Liver (tissue), 9 donors: Measurements from ENCODE around the gene ALDH1B1. TPM values are rescaled to one million over a fixed set of nuclear protein-coding genes. Genes with fewer than 3 reads are reported as not detected.

Experiments used
- DNase-seq: peaks from one replicate; pipeline ENCODE4 v3.0.0-alpha.2; 2017; ENCODE audit warnings: low spot score
- H3K27ac ChIP-seq, 2 donors: one replicate each; pipeline ENCODE4 v1.7.0; 2013; ENCODE audit warnings: inconsistent platforms in 2 of 2, low read length in 2 of 2, control low read depth in 1 of 2, low read depth in 1 of 2, mild to moderate bottlenecking in 1 of 2
- H3K27me3 ChIP-seq, 4 donors: one replicate each; pipeline versions ENCODE4 v1.6.1 to v1.7.0; 2013; ENCODE audit warnings: low read length in 3 of 4, inconsistent platforms in 1 of 4, mild to moderate bottlenecking in 1 of 4, moderate library complexity in 1 of 4; ENCODE audit not compliant: control insufficient read depth in 4 of 4, insufficient read depth in 4 of 4
- H3K36me3 ChIP-seq, 4 donors: one replicate each; pipeline versions ENCODE4 v1.6.1 to v1.7.0; 2013; ENCODE audit warnings: low read length in 3 of 4, mild to moderate bottlenecking in 3 of 4, low read depth in 1 of 4, moderate library complexity in 1 of 4; ENCODE audit not compliant: control insufficient read depth in 4 of 4, insufficient read depth in 3 of 4
- H3K4me1 ChIP-seq, 4 donors: one replicate each; pipeline versions ENCODE4 v1.6.1 to v1.7.0; 2013; ENCODE audit warnings: low read length in 3 of 4, mild to moderate bottlenecking in 3 of 4, moderate library complexity in 1 of 4; ENCODE audit not compliant: control insufficient read depth in 4 of 4, insufficient read depth in 4 of 4
- H3K4me3 ChIP-seq, 3 donors: one replicate each; pipeline versions ENCODE4 v1.6.1 to v1.7.0; 2013; ENCODE audit warnings: low read length in 3 of 3, control low read depth in 1 of 3, low read depth in 1 of 3, mild to moderate bottlenecking in 1 of 3
- H3K9ac ChIP-seq, 2 donors: one replicate each; pipeline ENCODE4 v1.7.0; 2013; ENCODE audit warnings: low read length in 2 of 2, mild to moderate bottlenecking in 2 of 2, moderate library complexity in 2 of 2, control low read depth in 1 of 2, low read depth in 1 of 2
- H3K9me3 ChIP-seq, 4 donors: one replicate each; pipeline versions ENCODE4 v1.6.1 to v1.7.0; 2013; ENCODE audit warnings: low read length in 3 of 4; ENCODE audit not compliant: control insufficient read depth in 4 of 4
- EGR1 ChIP-seq, 2 donors: IDR thresholded peaks; 2 replicates each; pipeline ENCODE4 v1.6.1; 2016 to 2018; ENCODE audit warnings: antibody characterized with exemption in 2 of 2, low read depth in 2 of 2
- FOXA1 ChIP-seq: IDR thresholded peaks from 2 replicates; pipeline ENCODE4 v1.6.1; 2016; ENCODE audit warnings: antibody characterized with exemption
- FOXA2 ChIP-seq: IDR thresholded peaks from 2 replicates; pipeline ENCODE4 v1.6.1; 2016; ENCODE audit warnings: antibody characterized with exemption
- GABPA ChIP-seq, 2 donors: IDR thresholded peaks in 1 of 2; conservative IDR thresholded peaks in 1 of 2; 2 replicates each; pipeline ENCODE4 v1.6.1; 2016; ENCODE audit warnings: antibody characterized with exemption in 2 of 2, mild to moderate bottlenecking in 1 of 2, moderate library complexity in 1 of 2
- HNF4G ChIP-seq: IDR thresholded peaks from 2 replicates; pipeline ENCODE4 v1.6.1; 2016; ENCODE audit warnings: antibody characterized with exemption
- JUND ChIP-seq, 2 donors: IDR thresholded peaks; 2 replicates each; pipeline ENCODE4 v1.6.1; 2016; ENCODE audit warnings: antibody characterized with exemption in 2 of 2
- NR2F2 ChIP-seq: IDR thresholded peaks from 2 replicates; pipeline ENCODE4 v1.6.1; 2016; ENCODE audit warnings: antibody characterized with exemption
- RAD21 ChIP-seq, 2 donors: IDR thresholded peaks; 2 replicates each; pipeline ENCODE4 v1.6.1; 2016; ENCODE audit warnings: antibody characterized with exemption in 2 of 2, mild to moderate bottlenecking in 2 of 2
- RXRA ChIP-seq, 2 donors: IDR thresholded peaks; 2 replicates each; pipeline ENCODE4 v1.6.1; 2017 to 2018; ENCODE audit warnings: antibody characterized with exemption in 2 of 2, mild to moderate bottlenecking in 1 of 2
- SP1 ChIP-seq: IDR thresholded peaks from 2 replicates; pipeline ENCODE4 v1.6.1; 2018; ENCODE audit warnings: antibody characterized with exemption, mild to moderate bottlenecking
- YY1 ChIP-seq: IDR thresholded peaks from 2 replicates; pipeline ENCODE4 v1.6.1; 2016; ENCODE audit warnings: antibody characterized with exemption, mild to moderate bottlenecking
- WGBS: extraction: QIAGEN DNeasy Blood & Tissue Kit; methylation state at CpG from one replicate; pipeline ENCODE4 v1.1.7; 2013; 5-methylcytosine and 5-hydroxymethylcytosine counted together
- polyA plus RNA-seq, 2 donors: library from polyadenylated mRNA; stranded (reverse) in 1 of 2; unstranded in 1 of 2; fragments of 200-250 nt in 1 of 2; fragments of >200 nt in 1 of 2; fragmentation: Nextera tagmentation in 1 of 2; extraction: Ambion mirVana in 1 of 2; gene quantifications; one replicate each; pipeline versions ENCODE4 v1.2.1 to v1.2.3, GENCODE V29; 2013 to 2015
- total RNA-seq, 2 donors: library from RNA; depleted of rRNA; stranded (reverse); fragments of >200 nt; gene quantifications; one replicate each; pipeline ENCODE4 v1.2.3, GENCODE V29; 2014
- TF ChIP-seq, protein P1 (sequence below): IDR thresholded peaks from 2 replicates; pipeline ENCODE4 v1.6.1; 2016; ENCODE audit warnings: antibody characterized with exemption
- TF ChIP-seq, protein P2 (sequence below): IDR thresholded peaks from 2 replicates; pipeline ENCODE4 v1.6.1; 2016; ENCODE audit warnings: antibody characterized with exemption
- TF ChIP-seq, protein P3 (sequence below): fragments of 150-350 bp; IDR thresholded peaks from 2 replicates; pipeline ENCODE4 v1.5.1; 2017; ENCODE audit warnings: improper control_type of control experiment, low read depth, low read length; ENCODE audit not compliant: missing input control
- TF ChIP-seq, protein P4 (sequence below): IDR thresholded peaks from 2 replicates; pipeline ENCODE4 v1.6.1; 2016; ENCODE audit warnings: antibody characterized with exemption
- donor health status: healthy.
- donor health status: healthy.
- donor health status: healthy.
- donor health status: healthy.
- donor health status: healthy.

The ALDH1B1 gene
- total and polyA plus RNA-seq, 4 donors: 18.9 to 73.9 (median 52.6) TPM

DNA sequence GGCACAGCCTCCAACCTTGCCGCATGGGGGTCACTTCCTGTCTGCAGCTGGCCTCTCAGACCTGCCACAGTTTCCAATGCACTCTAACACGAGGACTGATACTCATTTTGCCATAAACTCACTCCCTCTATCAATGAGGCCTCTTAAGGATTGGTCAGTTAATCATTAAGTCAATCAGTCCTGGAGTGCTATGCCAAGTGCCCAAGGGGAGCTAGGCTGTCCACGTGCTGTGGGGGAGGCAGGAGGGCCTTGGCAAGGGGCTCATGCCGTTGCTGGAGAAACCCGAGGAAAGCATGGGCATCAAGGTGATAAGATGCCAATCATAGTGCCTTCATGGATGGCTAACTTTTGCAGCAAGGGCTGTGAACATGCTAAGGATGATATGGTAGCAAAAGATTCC, 1.7 kb upstream of the ALDH1B1 start:
- Histone ChIP-seq H3K27me3 (no peaks in the 10 kb centered on the region), H3K4me1 (peaks cover 9 to 82% (median 73%) of the 10 kb centered on the region in 4 donors), H3K9ac (no peak overlapping the region), H3K36me3 (peaks cover under 1 to 2% (median 1%) of the 10 kb centered on the region in 4 donors), H3K27ac (no peak overlapping the region), H3K4me3 (no peak overlapping the region), H3K9me3 (no peaks in the 10 kb centered on the region)
- TF ChIP-seq YY1 (no peak), RXRA (IDR thresholded peaks at IDR 0.05) (peak in 1 of 2 donors; percentile 5)
- TF ChIP-seq, protein P1, sequence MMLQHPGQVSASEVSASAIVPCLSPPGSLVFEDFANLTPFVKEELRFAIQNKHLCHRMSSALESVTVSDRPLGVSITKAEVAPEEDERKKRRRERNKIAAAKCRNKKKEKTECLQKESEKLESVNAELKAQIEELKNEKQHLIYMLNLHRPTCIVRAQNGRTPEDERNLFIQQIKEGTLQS: no peak
- no peak for DNase-seq
- 26% methylated on average over 5 of the region's 5 CpGs for WGBS

DNA sequence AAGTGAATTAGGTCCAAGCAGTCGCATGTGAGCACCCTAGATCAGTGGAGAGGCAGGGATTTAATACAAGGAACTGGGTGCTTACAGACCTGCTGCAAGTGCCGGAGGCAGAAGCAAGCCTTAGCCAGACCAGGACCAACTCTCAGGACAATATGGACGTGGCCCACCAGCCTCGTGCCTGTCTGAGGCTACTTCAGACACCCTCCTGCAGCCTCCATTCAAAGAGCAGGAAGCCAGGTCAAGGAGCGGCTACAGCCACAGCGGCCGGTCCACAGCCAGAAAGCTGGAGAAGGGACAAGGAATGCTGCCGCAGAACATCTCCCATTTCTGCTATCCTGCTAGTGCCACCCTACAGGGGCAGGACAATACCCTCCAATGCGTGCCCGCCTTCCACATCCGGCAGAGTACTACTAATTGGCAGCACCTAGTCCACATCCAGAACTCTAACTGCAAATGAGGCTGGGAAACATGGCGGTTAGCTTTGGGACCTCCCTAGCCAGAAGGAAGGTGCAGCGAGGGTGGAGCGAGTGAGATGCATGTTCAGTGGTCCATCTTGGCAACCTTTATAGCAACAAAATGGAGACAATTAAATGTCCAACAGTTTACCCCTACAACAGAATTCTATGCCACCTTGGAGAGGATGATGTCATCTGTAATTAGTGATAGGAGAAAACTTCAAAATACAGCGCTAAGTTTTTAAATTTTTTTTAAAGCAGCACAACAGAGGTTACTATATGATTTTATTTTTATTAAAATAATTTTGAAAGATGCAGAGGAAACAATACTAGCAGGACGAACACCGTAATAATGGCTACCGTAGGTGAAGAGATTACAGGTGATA, 1.0 kb upstream of the ALDH1B1 start:
- WGBS: 89% methylated on average over 18 of the region's 18 CpGs
- peaks cover 3 to 8% (median 7%) of the 10 kb centered on the region in 4 donors for H3K36me3 ChIP-seq
- no peaks in the 10 kb centered on the region for H3K27me3 ChIP-seq
- H3K27ac ChIP-seq: peak overlapping the region in 1 of 2 donors; percentile 5
- DNase-seq: no peak
- H3K4me1 ChIP-seq: peaks cover 6 to 76% (median 69%) of the 10 kb centered on the region in 4 donors
- H3K9ac ChIP-seq: no peak overlapping the region
- H3K9me3 ChIP-seq: no peaks in the 10 kb centered on the region
- no peak overlapping the region for H3K4me3 ChIP-seq
- TF ChIP-seq, protein P2, sequence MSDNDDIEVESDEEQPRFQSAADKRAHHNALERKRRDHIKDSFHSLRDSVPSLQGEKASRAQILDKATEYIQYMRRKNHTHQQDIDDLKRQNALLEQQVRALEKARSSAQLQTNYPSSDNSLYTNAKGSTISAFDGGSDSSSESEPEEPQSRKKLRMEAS: no peak
- TF ChIP-seq GABPA (IDR thresholded peaks at IDR 0.05 in 1 of 2, conservative IDR thresholded peaks at IDR 0.05 in 1 of 2) (no peak), EGR1 (IDR thresholded peaks at IDR 0.05; ENCODE audit: low read depth in 2 of 2) (no peak), HNF4G (no peak), FOXA1 (no peak)

DNA sequence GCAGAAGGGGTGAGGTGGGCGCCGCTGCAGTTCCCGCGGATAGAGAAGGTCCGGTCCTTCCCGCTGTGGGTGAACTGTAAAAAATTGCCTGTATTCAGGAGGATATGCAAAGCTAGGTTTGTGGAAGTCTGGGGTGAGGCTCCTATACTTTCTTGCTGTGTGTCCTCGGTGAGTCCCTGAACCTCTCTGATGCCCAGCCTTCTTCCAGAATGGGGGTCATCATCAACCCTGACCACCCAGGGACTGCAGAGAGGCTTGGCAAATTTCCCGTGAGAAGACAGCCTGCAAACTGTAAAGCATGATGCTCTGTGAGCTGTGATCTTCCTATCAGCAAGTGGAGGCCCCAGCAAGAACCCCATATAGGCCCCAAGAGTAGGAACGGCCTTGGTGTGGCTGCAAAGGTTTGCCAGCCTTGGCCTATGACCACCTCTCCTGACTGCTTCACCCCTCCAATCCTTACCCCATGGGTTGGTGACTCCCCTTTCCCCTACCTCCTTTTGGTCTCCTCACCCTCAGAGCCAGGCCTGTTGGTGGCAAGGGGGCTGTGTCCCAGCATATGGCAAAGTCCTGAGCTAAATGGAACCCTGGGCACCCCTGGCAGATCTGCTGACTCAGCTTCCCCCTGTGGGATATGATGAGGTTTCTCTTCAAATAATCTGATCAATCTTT, 760 bp downstream of the ALDH1B1 start:
- WGBS: 4% methylated on average over 9 of the region's 9 CpGs
- no peak for DNase-seq
- peak overlapping the region; percentile 71 to 83 for H3K9ac ChIP-seq
- no peaks in the 10 kb centered on the region for H3K27me3 ChIP-seq
- TF ChIP-seq FOXA2: no peak
- TF ChIP-seq, protein P3, sequence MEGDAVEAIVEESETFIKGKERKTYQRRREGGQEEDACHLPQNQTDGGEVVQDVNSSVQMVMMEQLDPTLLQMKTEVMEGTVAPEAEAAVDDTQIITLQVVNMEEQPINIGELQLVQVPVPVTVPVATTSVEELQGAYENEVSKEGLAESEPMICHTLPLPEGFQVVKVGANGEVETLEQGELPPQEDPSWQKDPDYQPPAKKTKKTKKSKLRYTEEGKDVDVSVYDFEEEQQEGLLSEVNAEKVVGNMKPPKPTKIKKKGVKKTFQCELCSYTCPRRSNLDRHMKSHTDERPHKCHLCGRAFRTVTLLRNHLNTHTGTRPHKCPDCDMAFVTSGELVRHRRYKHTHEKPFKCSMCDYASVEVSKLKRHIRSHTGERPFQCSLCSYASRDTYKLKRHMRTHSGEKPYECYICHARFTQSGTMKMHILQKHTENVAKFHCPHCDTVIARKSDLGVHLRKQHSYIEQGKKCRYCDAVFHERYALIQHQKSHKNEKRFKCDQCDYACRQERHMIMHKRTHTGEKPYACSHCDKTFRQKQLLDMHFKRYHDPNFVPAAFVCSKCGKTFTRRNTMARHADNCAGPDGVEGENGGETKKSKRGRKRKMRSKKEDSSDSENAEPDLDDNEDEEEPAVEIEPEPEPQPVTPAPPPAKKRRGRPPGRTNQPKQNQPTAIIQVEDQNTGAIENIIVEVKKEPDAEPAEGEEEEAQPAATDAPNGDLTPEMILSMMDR: no peak
- no peak for TF ChIP-seq RAD21 (IDR thresholded peaks at IDR 0.05)
- TF ChIP-seq FOXA1: no peak
- no peak for TF ChIP-seq RXRA (IDR thresholded peaks at IDR 0.05)
- TF ChIP-seq, protein P4, sequence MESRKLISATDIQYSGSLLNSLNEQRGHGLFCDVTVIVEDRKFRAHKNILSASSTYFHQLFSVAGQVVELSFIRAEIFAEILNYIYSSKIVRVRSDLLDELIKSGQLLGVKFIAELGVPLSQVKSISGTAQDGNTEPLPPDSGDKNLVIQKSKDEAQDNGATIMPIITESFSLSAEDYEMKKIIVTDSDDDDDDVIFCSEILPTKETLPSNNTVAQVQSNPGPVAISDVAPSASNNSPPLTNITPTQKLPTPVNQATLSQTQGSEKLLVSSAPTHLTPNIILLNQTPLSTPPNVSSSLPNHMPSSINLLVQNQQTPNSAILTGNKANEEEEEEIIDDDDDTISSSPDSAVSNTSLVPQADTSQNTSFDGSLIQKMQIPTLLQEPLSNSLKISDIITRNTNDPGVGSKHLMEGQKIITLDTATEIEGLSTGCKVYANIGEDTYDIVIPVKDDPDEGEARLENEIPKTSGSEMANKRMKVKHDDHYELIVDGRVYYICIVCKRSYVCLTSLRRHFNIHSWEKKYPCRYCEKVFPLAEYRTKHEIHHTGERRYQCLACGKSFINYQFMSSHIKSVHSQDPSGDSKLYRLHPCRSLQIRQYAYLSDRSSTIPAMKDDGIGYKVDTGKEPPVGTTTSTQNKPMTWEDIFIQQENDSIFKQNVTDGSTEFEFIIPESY: no peak
- TF ChIP-seq JUND (IDR thresholded peaks at IDR 0.05): no peak
- no peak for TF ChIP-seq NR2F2
- TF ChIP-seq, protein P2: no peak
- TF ChIP-seq SP1: no peak
- no peak for TF ChIP-seq YY1
- peak overlapping the region; percentile 76 to 88 (median 81) for H3K4me3 ChIP-seq
- no peaks in the 10 kb centered on the region for H3K9me3 ChIP-seq
- peaks cover 3 to 21% (median 14%) of the 10 kb centered on the region in 4 donors for H3K36me3 ChIP-seq
- H3K4me1 ChIP-seq: peaks cover 2 to 64% (median 53%) of the 10 kb centered on the region in 4 donors
- H3K27ac ChIP-seq: peak overlapping the region; percentile 54 to 80
